Activated CD8-positive, alpha-beta memory T cell treated with anti-CD3 and anti-CD28 coated beads, Interleukin-2, amount 50 U/mL, for 24 hours (primary cell): ENCODE measurements around the gene PHKA1.
A peak's percentile ranks its signal among the peaks of the same experiment; 100 is the strongest.
"Not testable (repeated sequence)": the region's sequence is repeated elsewhere in the genome, so short reads cannot be mapped to it uniquely, and the experiment has no call there.

Experiments
- DNase-seq: peaks from one replicate; pipeline ENCODE4 v3.0.0-alpha.2; 2020; ENCODE audit errors: extremely low read depth

Gene PHKA1

DNA sequence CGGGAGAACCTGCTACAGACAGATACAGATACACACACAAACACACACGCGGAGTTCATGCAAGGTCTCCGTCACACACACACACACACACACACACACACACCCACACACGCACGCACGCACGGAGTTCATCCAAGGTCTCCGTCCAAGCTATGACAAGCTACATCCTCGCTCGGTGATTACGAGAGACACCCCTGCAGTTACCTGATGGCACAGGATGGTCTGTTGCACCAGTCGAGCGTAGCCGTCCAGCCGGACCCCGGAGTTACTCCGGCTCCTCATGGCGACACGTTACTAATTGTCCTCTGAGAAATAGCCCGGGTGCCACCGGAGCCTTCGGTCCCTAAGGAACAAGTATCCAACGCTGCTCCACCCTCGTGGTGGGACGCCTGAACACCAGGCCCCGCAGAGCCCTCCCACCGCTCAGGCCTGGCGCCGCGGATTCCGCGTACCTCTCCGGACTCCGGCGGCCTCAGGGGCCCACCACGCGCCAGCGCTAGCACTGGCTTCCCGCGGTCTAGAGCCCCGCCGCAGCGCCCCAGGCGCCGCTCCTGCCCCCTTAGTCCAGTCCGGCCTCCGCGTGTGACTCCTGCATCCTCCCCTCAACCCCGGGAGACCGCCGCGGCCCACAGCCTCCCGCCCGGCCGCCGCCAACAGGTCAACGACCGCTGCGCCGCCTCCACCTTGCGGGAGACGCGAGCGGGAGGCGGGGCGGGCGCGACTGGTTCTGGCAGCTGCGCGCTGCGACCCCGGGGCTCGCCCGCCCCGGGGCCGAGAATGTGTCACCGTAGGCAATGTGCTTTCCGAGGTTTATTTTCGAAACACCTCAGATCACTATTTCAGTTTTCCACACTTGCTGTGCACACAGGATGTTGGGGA lies at the start of gene PHKA1:
PHKA1 (minus strand) TSS at position 708 of the 879 bp plus-strand sequence; CDS start at position 282, 426 bp downstream.
- DNase-seq: peak; percentile 17

DNA sequence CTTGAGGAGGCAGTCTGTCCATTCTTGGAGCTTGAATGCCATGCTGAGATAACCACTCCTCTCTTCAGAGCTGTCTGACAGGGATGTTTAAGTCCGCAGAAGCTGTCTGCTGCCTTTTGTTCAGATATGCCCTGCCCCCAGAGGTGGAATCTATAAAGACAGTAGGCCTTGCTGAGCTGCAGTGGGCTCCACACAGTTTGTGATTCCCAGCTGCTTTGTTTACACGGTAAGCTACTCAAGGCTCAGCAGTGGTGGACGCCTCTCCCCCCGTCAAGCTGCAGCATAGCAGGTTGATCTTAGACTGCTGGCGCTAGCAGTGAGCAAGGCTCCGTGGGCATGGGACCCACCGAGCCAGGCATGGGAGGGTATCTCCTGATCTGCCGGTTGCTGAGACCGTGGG lies 46.3 kb upstream of the PHKA1 start:
- DNase-seq: not testable (repeated sequence)

DNA sequence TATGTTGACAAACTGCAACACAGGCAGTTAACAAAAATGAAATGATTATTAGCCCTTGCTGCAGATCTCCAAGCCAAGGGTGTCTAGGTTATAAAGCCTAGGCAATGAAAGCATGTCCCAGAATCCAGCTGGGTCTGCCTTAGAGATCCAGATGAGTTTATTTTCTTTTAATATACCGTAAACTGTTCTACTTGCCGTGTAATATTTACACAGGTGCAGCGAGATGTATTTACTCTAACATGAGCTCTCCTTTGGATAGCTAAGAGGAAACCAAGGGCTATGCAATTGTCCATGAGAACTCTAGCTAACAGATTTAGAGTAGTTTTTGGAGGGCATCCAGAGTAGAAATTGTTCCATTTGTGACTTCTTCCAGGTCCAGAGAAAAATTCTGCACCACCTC lies 34.4 kb upstream of the PHKA1 start:
- not testable (repeated sequence) for DNase-seq

GRCh38 chrX:72745546-72745945 lies 31.4 kb upstream of the PHKA1 start:
- not testable (repeated sequence) for DNase-seq

DNA sequence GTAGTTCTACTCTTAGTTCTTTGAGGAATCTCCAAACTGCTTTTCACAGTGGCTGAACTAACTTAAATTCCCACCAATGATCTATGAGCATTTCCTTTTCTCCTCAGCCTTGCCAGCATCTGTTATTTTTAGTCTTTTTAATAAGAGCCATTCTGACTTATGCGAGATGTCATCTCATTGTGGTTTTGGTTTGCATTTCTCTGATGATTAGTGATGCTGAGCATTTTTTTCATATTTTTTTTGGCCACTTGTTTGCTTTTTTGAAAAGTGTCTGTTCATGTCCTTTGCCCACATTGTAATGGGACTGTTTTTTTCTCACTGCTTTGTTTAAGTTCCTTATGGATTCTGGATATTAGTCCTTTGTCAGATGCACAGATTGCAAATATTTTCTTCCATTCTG lies 21.5 kb upstream of the PHKA1 start:
- no peak for DNase-seq

DNA sequence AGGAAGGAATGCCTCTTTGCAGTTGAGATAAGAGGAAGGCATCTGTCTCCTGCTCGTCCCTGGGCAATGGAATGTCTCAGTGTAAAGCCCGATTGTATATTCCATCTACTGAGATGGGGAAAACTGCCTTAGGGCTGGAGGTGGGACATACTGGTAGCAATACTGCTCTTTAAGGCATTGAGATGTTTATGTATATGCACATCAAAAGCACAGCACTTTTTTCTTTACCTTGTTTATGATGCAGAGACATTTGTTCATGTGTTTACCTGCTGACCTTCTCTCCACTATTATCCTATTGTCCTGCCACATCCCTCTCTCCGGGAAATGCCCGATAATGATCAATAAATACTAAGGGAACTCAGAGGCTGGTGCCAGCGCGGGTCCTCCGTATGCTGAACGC lies 19.5 kb upstream of the PHKA1 start:
- not testable (repeated sequence) for DNase-seq

- no peak for DNase-seq
These were observed 13.7 kb upstream of the PHKA1 start for GRCh38 chrX:72727846-72728245.

- no peak for DNase-seq
These were observed 2.7 kb upstream of the PHKA1 start for GRCh38 chrX:72716766-72717165.

DNA sequence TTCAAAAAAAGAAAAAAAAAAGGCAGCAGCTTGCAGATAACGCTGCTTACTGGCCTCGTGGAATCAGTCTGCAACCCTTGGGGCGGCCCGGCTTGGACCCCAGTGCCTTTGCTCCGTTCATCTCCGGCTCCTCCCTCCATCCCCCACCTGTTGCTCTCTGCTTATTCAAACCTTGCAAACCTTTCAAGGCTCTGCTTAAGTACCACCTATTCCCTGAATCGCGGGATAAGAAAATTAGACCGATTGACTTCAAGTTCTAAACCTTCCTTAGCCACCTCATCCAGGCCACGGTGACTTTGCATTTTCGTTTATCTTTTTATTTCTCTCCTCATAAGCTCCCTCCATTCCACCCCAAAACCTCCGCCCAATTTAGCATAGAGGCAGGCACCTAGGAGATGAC lies 1.4 kb upstream of the PHKA1 start:
- no peak for DNase-seq

GRCh38 chrX:72714478-72714916 lies 391 bp upstream of the PHKA1 start:
- no peak for DNase-seq

DNA sequence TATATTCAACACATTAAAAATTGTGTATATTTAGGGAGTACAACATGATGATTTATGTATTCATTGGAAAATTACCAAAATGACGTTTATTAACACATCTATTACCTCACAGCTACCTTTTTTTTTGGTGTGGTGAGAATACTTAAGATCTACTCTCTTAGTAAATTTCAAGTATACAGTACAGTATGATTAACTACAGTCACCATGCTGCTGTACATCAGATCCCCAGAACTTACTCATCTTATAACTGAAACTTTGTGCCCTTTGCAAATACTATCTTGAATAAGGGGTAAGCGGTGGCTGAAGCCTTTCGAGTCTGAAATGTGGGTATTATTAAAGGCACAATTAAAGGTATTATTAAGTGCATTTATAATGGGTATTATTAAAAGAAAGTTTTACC lies 976 bp downstream of the PHKA1 start:
- DNase-seq: no peak

DNA sequence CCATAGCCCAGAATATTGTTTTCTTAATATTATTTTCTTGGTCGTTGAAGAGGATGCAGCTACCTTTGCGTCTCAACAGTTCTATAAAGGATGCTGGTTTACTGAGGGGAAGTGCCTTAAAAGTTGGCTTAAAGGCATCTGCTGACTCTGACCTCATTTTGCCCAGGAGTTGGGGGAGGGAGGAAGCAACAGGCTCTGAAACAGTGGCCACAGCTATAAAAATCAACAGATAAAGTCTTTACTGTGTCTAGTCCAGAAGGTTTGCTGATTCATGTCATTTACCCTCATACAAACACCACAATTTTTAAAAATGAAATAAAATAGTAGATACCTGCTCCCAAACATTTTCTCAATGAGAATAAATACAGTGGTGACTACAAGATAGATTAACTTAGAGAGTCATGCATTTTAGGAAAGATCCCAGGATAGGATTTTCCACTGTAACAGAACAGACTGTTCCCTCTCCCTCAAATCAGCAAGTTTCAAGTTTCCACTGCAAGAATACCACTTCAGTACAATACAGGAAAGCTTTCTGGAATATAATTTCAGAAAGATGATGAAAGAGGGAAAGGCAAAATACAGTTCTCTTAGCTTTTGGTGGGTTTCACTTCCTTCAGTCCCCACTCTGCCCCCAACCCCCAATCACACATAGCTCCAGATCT lies 1.9 kb downstream of the PHKA1 start:
- DNase-seq: no peak

GRCh38 chrX:72705814-72706213 lies 8.3 kb downstream of the PHKA1 start:
- no peak for DNase-seq

- no peak for DNase-seq
These were observed 9.0 kb downstream of the PHKA1 start for GRCh38 chrX:72705111-72705510.

- no peak for DNase-seq
These were observed 19.9 kb downstream of the PHKA1 start for GRCh38 chrX:72694170-72694569.

GRCh38 chrX:72693477-72693876 lies 20.6 kb downstream of the PHKA1 start:
- DNase-seq: no peak

- DNase-seq: no peak
These were observed 26.7 kb downstream of the PHKA1 start for GRCh38 chrX:72687396-72687795.

DNA sequence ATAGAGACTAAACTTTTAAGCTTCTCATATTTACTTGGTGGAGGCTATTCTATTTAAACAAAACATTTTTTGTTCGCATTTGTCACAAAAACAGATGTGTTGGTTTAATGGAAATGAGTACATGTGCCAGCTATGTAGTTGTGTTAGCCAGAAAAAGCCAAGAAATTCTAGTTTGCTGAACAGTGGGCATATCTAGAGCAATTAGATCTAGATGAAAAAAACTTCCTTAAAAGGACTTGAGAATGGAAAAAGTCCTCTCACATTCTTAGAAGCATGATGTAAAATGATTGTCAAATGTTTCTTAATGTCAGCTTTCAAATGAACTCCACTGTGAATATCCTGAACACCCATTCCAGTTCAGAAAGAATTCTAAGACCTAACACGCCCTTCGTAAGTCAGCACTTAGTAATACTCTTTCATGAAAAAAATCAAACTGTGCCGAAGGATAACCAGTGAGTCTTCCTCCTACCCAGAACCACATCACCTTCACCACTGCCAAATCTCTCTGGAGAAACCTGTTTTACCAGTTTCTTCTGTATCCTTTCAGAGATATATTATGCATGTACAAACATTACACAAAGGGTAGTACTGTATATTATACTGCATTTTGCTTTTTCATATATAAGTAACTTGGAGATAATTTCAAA lies 28.2 kb downstream of the PHKA1 start:
- no peak for DNase-seq

- no peak for DNase-seq
These were observed 29.1 kb downstream of the PHKA1 start for GRCh38 chrX:72685018-72685417.

GRCh38 chrX:72683631-72684030 lies 30.5 kb downstream of the PHKA1 start:
- no peak for DNase-seq

GRCh38 chrX:72676465-72676864 lies 37.6 kb downstream of the PHKA1 start:
- DNase-seq: no peak

GRCh38 chrX:72673951-72674350 lies 40.2 kb downstream of the PHKA1 start:
- not testable (repeated sequence) for DNase-seq

- not testable (repeated sequence) for DNase-seq
These were observed 44.6 kb downstream of the PHKA1 start for GRCh38 chrX:72669508-72669907.
